Stomach (tissue), 19 donors: ENCODE results near the gene ANKRD55. TPM values are rescaled to one million over a fixed set of nuclear protein-coding genes. Genes with fewer than 3 reads are reported as not detected.

Experiments used
- DNase-seq, 2 donors: peaks; one replicate each; pipeline versions ENCODE4 v3.0.0 to v3.0.0-alpha.2; 2013 to 2019
- H3K27ac ChIP-seq, 5 donors: fragments of 200-600 bp in 4 of 5; sonication (generic) in 4 of 5; one replicate each; pipeline ENCODE4 v1.5.1; 2013 to 2019; ENCODE audit warnings: mild to moderate bottlenecking in 1 of 5, moderate library complexity in 1 of 5
- H3K27me3 ChIP-seq, 3 donors: fragments of 200-600 bp; sonication (generic); one replicate each; pipeline ENCODE4 v1.5.1; 2017 to 2019; ENCODE audit warnings: mixed run types in 1 of 3
- H3K36me3 ChIP-seq, 4 donors: fragments of 200-600 bp; sonication (generic); 1 replicate in 3 of 4; 2 replicates in 1 of 4; pipeline ENCODE4 v1.5.1; 2016 to 2019
- H3K4me1 ChIP-seq, 4 donors: fragments of 200-600 bp; sonication (generic); one replicate each; pipeline ENCODE4 v1.5.1; 2016 to 2019
- H3K4me3 ChIP-seq, 4 donors: fragments of 200-600 bp; sonication (generic) in 3 of 4; one replicate each; pipeline ENCODE4 v1.5.1; 2016 to 2019; ENCODE audit warnings: mild to moderate bottlenecking in 1 of 4
- H3K9me3 ChIP-seq, 4 donors: fragments of 200-600 bp; sonication (generic); one replicate each; pipeline ENCODE4 v1.5.1; 2016 to 2019
- CTCF ChIP-seq, 7 experiments: fragments of 450-650 bp in 4 of 7; fragments of 200-600 bp in 3 of 7; sonication (generic) in 3 of 7; IDR thresholded peaks; one replicate each; pipeline ENCODE4 v1.5.1; 2016 to 2019; ENCODE audit warnings: antibody characterized with exemption in 7 of 7, control low read depth in 2 of 7, mild to moderate bottlenecking in 1 of 7
- EP300 ChIP-seq: sonication (generic); formaldehyde crosslinking; IDR thresholded peaks from one replicate; pipeline ENCODE4 v1.6.1; 2017; ENCODE audit warnings: antibody characterized with exemption
- POLR2A ChIP-seq, 4 donors: fragments of 450-650 bp; IDR thresholded peaks; one replicate each; pipeline ENCODE4 v1.6.1; 2016; ENCODE audit warnings: antibody characterized with exemption in 4 of 4, control low read depth in 2 of 4, mild to moderate bottlenecking in 1 of 4, moderate library complexity in 1 of 4
- POLR2AphosphoS5 ChIP-seq, 3 donors: sonication (generic); formaldehyde crosslinking; IDR thresholded peaks; one replicate each; pipeline ENCODE4 v1.6.1; 2016; ENCODE audit warnings: antibody characterized with exemption in 3 of 3
- WGBS, 5 donors: extraction: QIAGEN DNeasy Blood & Tissue Kit in 3 of 5; methylation state at CpG; one replicate each; pipeline versions ENCODE4 v1.1.5 to v1.1.7; 2013 to 2018; 5-methylcytosine and 5-hydroxymethylcytosine counted together
- intact Hi-C: fragments of 100-400 bp; cut with DNase I; formaldehyde crosslinking; loops from one replicate; pipeline ENCODE4 v1.15.1; 2023; ENCODE audit warnings: low total_unique reads
- long read RNA-seq, 10 donors: transcript quantifications; one replicate each; lab custom pipeline, GENCODE V29; 2026
- polyA plus RNA-seq, 3 donors: library from polyadenylated mRNA; stranded (reverse); fragments of 200-250 nt; gene quantifications; one replicate each; pipeline ENCODE4 v1.2.3, GENCODE V29; 2013
- total RNA-seq, 5 donors: library from RNA; depleted of rRNA; stranded (reverse); fragments of >200 nt; gene quantifications; one replicate each; pipeline versions ENCODE4 v1.1.0 to v1.2.3, GENCODE V29; 2014 to 2016
- donor health status: healthy with polysubstance abuse.
- donor health status: Bipolar disorder and iron deficiency.
- donor health status: healthy.

ANKRD55 gene
- under 1 TPM in 1 of 5 donors, not detected in 4; 0.18 TPM for total RNA-seq
- under 1 TPM in 1 of 3 donors, not detected in 2; 0.08 TPM for polyA plus RNA-seq
- long read RNA-seq, donor 1, result 0 reads
- long read RNA-seq, donor 2, result 0 reads
- long read RNA-seq, donor 3, result 0 reads
- long read RNA-seq, donor 4, result 0 reads
- long read RNA-seq, donor 5, result 0 reads
- long read RNA-seq, donor 6, result 0 reads
- long read RNA-seq, donor 7, result 0 reads
- long read RNA-seq, donor 8, result 0 reads
- long read RNA-seq, donor 9, result 0 reads
- long read RNA-seq, donor 10, result 0 reads

- H3K27me3 ChIP-seq, result peaks cover 0 to 17% (median 0%) of the 10 kb centered on the region in 3 donors
- H3K4me1 ChIP-seq, result no peaks in the 10 kb centered on the region
- H3K36me3 ChIP-seq, result no peaks in the 10 kb centered on the region
- TF ChIP-seq CTCF (IDR thresholded peaks at IDR 0.05) (no peak), POLR2A (IDR thresholded peaks at IDR 0.05) (no peak), POLR2AphosphoS5 (IDR thresholded peaks at IDR 0.05) (no peak), EP300 (no peak)
- 38 to 50% (median 44%) methylated on average over 8 of the region's 8 CpGs for WGBS, 5 donors
- H3K9me3 ChIP-seq, result no peaks in the 10 kb centered on the region
- DNase-seq, result peak in 1 of 2 donors; percentile 44
- H3K27ac ChIP-seq, result no peak within 1 kb of the TSS
- intact Hi-C loops, result no loop called here
- no peak within 1 kb of the TSS for H3K4me3 ChIP-seq
Observed at GRCh38 chr5:56233230-56233629, at the start of gene ANKRD55. Gene ANKRD55, minus strand, starts transcription at chr5:56233330. Its CDS starts 417 bp downstream, at chr5:56232913.

- 88 to 100% (median 94%) methylated on average over 1 of the region's 1 CpG for WGBS, 5 donors
- Histone ChIP-seq H3K4me1 (peaks cover 0 to 15% (median 6%) of the 10 kb centered on the region in 4 donors), H3K27ac (no peak overlapping the region), H3K9me3 (no peaks in the 10 kb centered on the region), H3K4me3 (no peak overlapping the region), H3K36me3 (no peaks in the 10 kb centered on the region), H3K27me3 (no peaks in the 10 kb centered on the region)
- DNase-seq, result no peak
- intact Hi-C loops, result no loop called here
- TF ChIP-seq POLR2A (IDR thresholded peaks at IDR 0.05) (no peak), POLR2AphosphoS5 (IDR thresholded peaks at IDR 0.05) (no peak), EP300 (no peak), CTCF (IDR thresholded peaks at IDR 0.05) (no peak)
Observed at GRCh38 chr5:56282216-56282615, 49.1 kb upstream of the ANKRD55 start.

- DNase-seq, result no peak
- Histone ChIP-seq H3K4me3 (no peak overlapping the region), H3K27ac (no peak overlapping the region), H3K36me3 (no peaks in the 10 kb centered on the region), H3K4me1 (peaks cover 0 to 15% (median 6%) of the 10 kb centered on the region in 4 donors), H3K9me3 (no peaks in the 10 kb centered on the region), H3K27me3 (no peaks in the 10 kb centered on the region)
- no peak for TF ChIP-seq POLR2AphosphoS5 (IDR thresholded peaks at IDR 0.05)
- intact Hi-C loops, result no loop called here
- 79 to 89% (median 86%) methylated on average over 5 of the region's 5 CpGs for WGBS, 5 donors
Observed at GRCh38 chr5:56281489-56282165, 48.5 kb upstream of the ANKRD55 start.

- H3K27me3 ChIP-seq, result no peaks in the 10 kb centered on the region
- H3K36me3 ChIP-seq, result no peaks in the 10 kb centered on the region
- DNase-seq, result peak in 1 of 2 donors; percentile 55
- H3K4me3 ChIP-seq, result no peak overlapping the region
- no peak overlapping the region for H3K27ac ChIP-seq
- intact Hi-C loops, result no loop called here
- peaks cover 0 to 15% (median 6%) of the 10 kb centered on the region in 4 donors for H3K4me1 ChIP-seq
- no peak for TF ChIP-seq EP300
- no peak for TF ChIP-seq CTCF (IDR thresholded peaks at IDR 0.05)
- TF ChIP-seq POLR2A (IDR thresholded peaks at IDR 0.05), result no peak
- TF ChIP-seq POLR2AphosphoS5 (IDR thresholded peaks at IDR 0.05), result no peak
- 21 to 47% (median 29%) methylated on average over 2 of the region's 2 CpGs for WGBS, 5 donors
- H3K9me3 ChIP-seq, result no peaks in the 10 kb centered on the region
Observed at GRCh38 chr5:56279979-56280378, 46.8 kb upstream of the ANKRD55 start.

- no peak overlapping the region for H3K4me3 ChIP-seq
- intact Hi-C loops, result no loop called here
- no peaks in the 10 kb centered on the region for H3K27me3 ChIP-seq
- H3K27ac ChIP-seq, result no peak overlapping the region
- no peaks in the 10 kb centered on the region for H3K36me3 ChIP-seq
- H3K9me3 ChIP-seq, result no peaks in the 10 kb centered on the region
- DNase-seq, result no peak
- TF ChIP-seq POLR2A (IDR thresholded peaks at IDR 0.05) (no peak), CTCF (IDR thresholded peaks at IDR 0.05) (no peak), EP300 (no peak), POLR2AphosphoS5 (IDR thresholded peaks at IDR 0.05) (no peak)
- H3K4me1 ChIP-seq, result peaks cover 0 to 15% (median 6%) of the 10 kb centered on the region in 4 donors
- 81 to 88% (median 84%) methylated on average over 6 of the region's 6 CpGs for WGBS, 5 donors
Observed at GRCh38 chr5:56279291-56279690, 46.2 kb upstream of the ANKRD55 start.
